HG03439 (cell line): Measurements from ENCODE around the gene ZNF674.
"Not testable (repeated sequence)": the region's sequence is repeated elsewhere in the genome, so short reads cannot be mapped to it uniquely, and the experiment has no call there.

Experiments
- ATAC-seq: cut with Tn5 transposase; IDR thresholded peaks from one replicate; pipeline ENCODE4 v1.9.1; 2021; ENCODE audit warnings: mild to moderate bottlenecking, moderate library complexity; ENCODE audit not compliant: unreplicated experiment

Gene ZNF674

DNA sequence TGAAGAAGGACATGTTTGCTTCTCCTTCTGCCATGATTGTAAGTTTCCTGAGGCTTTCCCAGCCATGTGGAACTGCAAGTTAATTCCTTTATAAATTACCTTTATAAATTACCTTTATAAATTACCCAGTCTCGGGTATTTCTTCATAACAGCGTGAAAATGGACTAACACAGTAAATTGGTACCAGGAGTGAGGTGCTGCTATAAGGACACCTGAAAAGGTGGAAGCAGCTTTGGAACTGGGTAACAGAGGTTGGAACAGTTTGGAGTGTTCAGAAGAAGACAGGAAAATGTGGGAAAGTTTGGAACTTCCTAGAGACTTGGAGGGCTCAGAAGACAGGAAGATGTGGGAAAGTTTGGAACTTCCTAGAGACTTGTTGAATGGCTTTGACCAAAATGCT is 66.6 kb downstream of the ZNF674 start:
- ATAC-seq: not testable (repeated sequence)

DNA sequence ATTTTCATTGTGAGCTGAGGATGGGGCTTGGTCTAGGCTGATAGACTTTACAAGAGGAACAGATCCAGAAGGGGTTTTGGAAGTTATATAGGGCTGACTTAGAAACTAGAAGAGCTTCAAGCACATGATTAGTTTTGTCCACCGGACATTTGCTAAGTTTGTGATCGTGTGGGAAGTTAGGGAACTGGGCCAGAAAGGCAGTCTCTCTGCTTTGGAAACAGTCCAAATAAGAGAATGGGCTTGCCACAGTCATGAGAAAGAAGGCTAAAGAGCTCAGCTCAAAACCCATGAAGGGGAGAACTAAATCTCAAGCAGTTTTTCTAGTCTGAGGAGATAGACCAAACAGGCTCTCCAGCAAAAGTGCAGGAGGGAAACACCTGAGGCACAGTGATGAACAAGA is 67.8 kb downstream of the ZNF674 start:
- ATAC-seq: no peak

GRCh38 chrX:46465203-46465602 is 80.0 kb downstream of the ZNF674 start:
- ATAC-seq: no peak

DNA sequence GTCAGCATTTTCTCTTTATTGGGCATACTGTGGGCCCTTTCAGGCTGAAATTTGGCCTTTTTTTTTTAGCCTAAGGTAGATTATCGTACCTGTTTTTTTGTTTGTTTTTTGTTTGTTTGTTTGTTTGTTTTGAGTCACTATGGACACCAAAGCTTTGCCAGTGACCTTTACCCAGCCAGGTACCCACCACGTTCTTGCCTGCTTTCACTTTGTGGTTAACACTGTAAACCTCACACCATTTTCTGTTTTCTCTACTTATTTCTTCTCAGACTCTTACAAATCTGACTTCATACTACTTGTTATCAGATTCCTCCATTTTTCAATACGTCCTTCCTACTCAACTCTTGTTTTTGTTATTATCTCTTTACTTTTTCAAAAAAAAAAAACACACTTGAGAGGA is 81.5 kb downstream of the ZNF674 start:
- ATAC-seq: no peak

DNA sequence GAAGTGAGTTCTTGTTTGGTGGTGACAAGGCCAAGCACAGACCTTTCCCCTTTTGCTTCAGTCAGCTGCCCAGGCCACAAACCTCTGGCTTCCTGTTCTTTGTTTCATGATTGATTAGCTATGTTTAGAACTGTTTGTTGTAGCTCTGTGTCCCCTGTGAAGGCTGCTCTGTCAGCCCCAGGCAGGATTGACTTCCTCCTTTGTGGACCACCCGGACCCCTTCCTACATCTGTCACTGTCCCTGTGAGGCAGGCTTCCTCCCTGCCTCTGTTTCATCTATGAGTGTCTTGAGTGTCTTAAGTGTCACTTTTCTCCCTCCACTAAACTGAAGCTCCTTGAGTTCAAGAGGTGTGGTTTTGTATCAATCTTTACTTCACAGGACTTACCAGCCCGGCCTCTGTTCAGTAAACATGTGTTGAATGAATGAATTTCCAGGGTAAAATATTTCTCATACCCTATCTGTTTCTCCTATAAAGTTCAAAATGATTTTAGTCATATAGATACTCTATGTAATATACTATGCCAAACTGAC is 83.5 kb downstream of the ZNF674 start:
- ATAC-seq: no peak

GRCh38 chrX:46460801-46461659 is 84.2 kb downstream of the ZNF674 start:
- ATAC-seq: not testable (repeated sequence)

DNA sequence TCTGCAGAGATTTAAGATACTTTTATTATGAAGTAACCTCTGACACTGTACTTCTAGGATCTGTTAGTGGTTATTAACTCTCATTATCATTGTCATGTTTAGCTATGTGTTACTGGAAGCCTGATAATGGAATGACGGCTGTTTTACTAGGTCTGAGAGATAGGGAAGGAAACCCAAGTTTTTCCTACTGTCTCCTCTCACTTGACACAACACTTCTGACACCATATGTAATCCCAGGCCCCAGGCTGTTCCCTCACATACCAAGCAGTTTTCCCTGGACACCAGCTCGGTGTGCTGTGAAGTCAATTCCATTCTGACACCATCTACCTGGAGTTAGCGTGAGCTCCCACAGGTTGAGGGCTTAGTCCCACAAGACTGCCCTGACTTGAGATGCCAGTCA is 85.6 kb downstream of the ZNF674 start:
- ATAC-seq: no peak

DNA sequence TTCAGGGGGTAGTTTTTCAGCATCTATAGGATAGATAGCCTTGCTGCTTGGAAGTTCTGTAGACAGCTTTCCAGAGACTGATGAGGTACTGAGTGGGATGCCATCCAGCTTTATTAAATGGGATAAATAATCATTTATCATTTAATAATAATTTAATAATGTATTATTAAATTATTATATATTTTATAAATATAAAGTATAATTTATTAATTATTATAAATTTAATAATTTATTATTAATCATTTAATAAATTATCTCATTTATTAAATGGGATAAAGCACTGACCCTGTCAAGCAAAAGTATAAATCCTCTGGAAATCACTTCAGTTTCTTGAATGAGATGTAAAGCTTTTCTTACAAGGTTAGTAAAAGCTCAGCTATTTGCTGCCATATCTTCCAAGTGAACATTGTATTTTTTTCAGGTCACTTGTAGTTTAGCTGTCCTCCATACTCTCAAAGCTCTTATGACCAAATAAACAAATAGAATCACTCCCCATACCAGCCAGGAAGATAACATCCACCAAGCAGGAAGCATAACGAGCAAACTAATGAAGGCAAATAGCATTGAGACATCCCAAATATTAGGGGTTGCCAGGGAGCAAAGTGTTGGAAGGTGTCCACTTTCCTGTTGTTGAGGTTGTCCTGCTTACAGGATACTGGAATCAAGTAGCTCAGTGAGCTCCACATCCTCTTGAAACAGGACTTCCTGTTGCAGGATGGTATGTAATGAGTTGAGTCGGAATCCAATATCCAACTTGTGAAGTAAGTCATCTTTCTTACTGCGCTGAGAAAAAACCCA is 88.9 kb downstream of the ZNF674 start:
- ATAC-seq: no peak
